Subcutaneous adipose tissue (tissue), 4 donors: Measurements from ENCODE around the gene ST8SIA4. TPM values are rescaled to one million over a fixed set of nuclear protein-coding genes. Genes with fewer than 3 reads are reported as not detected.

ENCODE experiments used
- CTCF ChIP-seq: fragments of 450-650 bp; IDR thresholded peaks from one replicate; pipeline ENCODE4 v1.5.1; 2016; ENCODE audit warnings: low read depth, mild to moderate bottlenecking, control low read depth, antibody characterized with exemption, moderate library complexity
- total RNA-seq, 4 donors: library from RNA; depleted of rRNA; stranded (reverse); fragments of >200 nt; gene quantifications; one replicate each; pipeline ENCODE4 v1.1.0, GENCODE V29; 2016

ST8SIA4 gene
- total RNA-seq, 4 donors from 2014 or later: 5.5 to 20.1 (median 12.2) TPM

GRCh38 chr5:100828071-100828897, 74.8 kb downstream of the ST8SIA4 start:
- TF ChIP-seq CTCF: no peak

- TF ChIP-seq CTCF: no peak
Observed at GRCh38 chr5:100827481-100827889, 75.6 kb downstream of the ST8SIA4 start.

- no peak for TF ChIP-seq CTCF
Observed at GRCh38 chr5:100826133-100826532, 76.9 kb downstream of the ST8SIA4 start.

- no peak for TF ChIP-seq CTCF
Observed at GRCh38 chr5:100824635-100825034, 78.4 kb downstream of the ST8SIA4 start.

- no peak for TF ChIP-seq CTCF
Observed at GRCh38 chr5:100823812-100824211, 79.3 kb downstream of the ST8SIA4 start.

GRCh38 chr5:100821751-100822150, 81.3 kb downstream of the ST8SIA4 start:
- no peak for TF ChIP-seq CTCF

GRCh38 chr5:100818340-100818739, 84.7 kb downstream of the ST8SIA4 start:
- TF ChIP-seq CTCF: no peak
